HepG2 (cell line): ENCODE measurements around the gene GCG. TPM values are rescaled to one million over a fixed set of nuclear protein-coding genes. Genes with fewer than 3 reads are reported as not detected.

Experiments
- ATAC-seq: fragments of 200-7000 bp; cut with Tn5 transposase; 3 replicates; pipeline ENCODE4 v1.9.1; 2020; ENCODE audit warnings: mild to moderate bottlenecking, moderate library complexity
- BruUV-seq: library from RNA; stranded (reverse); fragments of 400-500 nt; replicated peaks from 2 replicates; lab custom pipeline; 2021; lab: Mats Ljungman, UMichigan
- CTCF ChIA-PET: fragments of 300-600 bp; formaldehyde crosslinking; extraction: SDS; loops from one replicate; lab custom pipeline; 2021; ENCODE audit warnings: low total read pairs, inconsistent platforms, low intra/inter-chr PET ratio; lab: Yijun Ruan, JAX
- POLR2A ChIA-PET: fragments of 350-600 bp; sonication (Branson Sonifier 250); formaldehyde crosslinking; loops from one replicate; lab custom pipeline; 2020; ENCODE audit warnings: antibody characterized with exemption, inconsistent platforms; lab: Yijun Ruan, JAX
- DNase-seq: peaks from one replicate; pipeline ENCODE4 v3.0.0-alpha.2; 2015; ENCODE audit warnings: low spot score
- FAIRE-seq: peaks from 3 replicates; lab custom pipeline; 2011; peaks lifted over from hg19 to GRCh38; lab: Jason Lieb, UNC
- H2AFZ ChIP-seq: one replicate; pipeline ENCODE4 v1.6.1; 2011; ENCODE audit warnings: low read length, inconsistent platforms
- H3K27ac ChIP-seq: fragments of 300-600 bp; 3 replicates; pipeline ENCODE4 v1.8.0; 2011; ENCODE audit warnings: mixed run types, mild to moderate bottlenecking, mixed read lengths, low read length, inconsistent platforms; ENCODE audit not compliant: insufficient read depth; ENCODE audit errors: extremely low read length
- H3K27me3 ChIP-seq, 2 experiments: fragments of 200-600 bp in 1 of 2; 2 replicates in 1 of 2; 3 replicates in 1 of 2; pipeline versions ENCODE4 v1.6.0 to v1.8.0; 2011; ENCODE audit warnings: low read length in 2 of 2, mild to moderate bottlenecking in 2 of 2, moderate library complexity in 2 of 2, inconsistent platforms in 1 of 2; ENCODE audit not compliant: insufficient read depth in 2 of 2, control insufficient read depth in 1 of 2
- H3K36me3 ChIP-seq, 2 experiments: fragments of 200-600 bp in 1 of 2; replicated peaks in 1 of 2; 2 replicates in 1 of 2; 3 replicates in 1 of 2; pipeline versions ENCODE4 v1.5.1 to v1.8.0; 2011; ENCODE audit warnings: low read length in 2 of 2, inconsistent platforms in 1 of 2; ENCODE audit not compliant: insufficient read depth in 2 of 2, control insufficient read depth in 1 of 2
- H3K4me1 ChIP-seq: 2 replicates; pipeline ENCODE4 v1.5.1; 2012; ENCODE audit warnings: low read length, inconsistent platforms; ENCODE audit not compliant: insufficient read depth
- H3K4me2 ChIP-seq: 2 replicates; pipeline ENCODE4 v1.6.0; 2011; ENCODE audit warnings: low read depth, low read length, inconsistent platforms
- H3K4me3 ChIP-seq, 3 experiments: fragments of 200-600 bp in 1 of 3; sonication (generic), shearing (Covaris generic) in 1 of 3; replicated peaks in 1 of 3; 2 replicates each; pipeline ENCODE4 v1.5.1; 2011 to 2016; ENCODE audit warnings: low read length in 3 of 3, inconsistent platforms in 2 of 3, low read depth in 2 of 3, mild to moderate bottlenecking in 2 of 3, control low read depth in 1 of 3, mixed read lengths in 1 of 3; ENCODE audit not compliant: insufficient read depth in 1 of 3
- H3K79me2 ChIP-seq: one replicate; pipeline ENCODE4 v1.6.1; 2011; ENCODE audit warnings: low read length, inconsistent platforms; ENCODE audit not compliant: insufficient read depth
- H3K9ac ChIP-seq: 2 replicates; pipeline ENCODE4 v1.6.0; 2011; ENCODE audit warnings: mild to moderate bottlenecking, low read depth, low read length, inconsistent platforms; ENCODE audit not compliant: insufficient read depth
- H3K9me3 ChIP-seq: 2 replicates; pipeline ENCODE4 v1.5.1; 2012; ENCODE audit warnings: mild to moderate bottlenecking, low read length
- H4K20me1 ChIP-seq: 2 replicates; pipeline ENCODE4 v1.6.0; 2011; ENCODE audit warnings: inconsistent platforms, mild to moderate bottlenecking, low read length, moderate library complexity; ENCODE audit not compliant: insufficient read depth
- CBFB ChIP-seq: sonication (generic); formaldehyde crosslinking; IDR thresholded peaks from 2 replicates; pipeline ENCODE4 v1.4.0; 2020; ENCODE audit warnings: missing genetic modification reagents
- ELK4 ChIP-seq: sonication (generic); formaldehyde crosslinking; IDR thresholded peaks from 2 replicates; pipeline ENCODE4 v1.9.0; 2021; ENCODE audit warnings: missing genetic modification reagents, borderline replicate concordance
- GPN1 ChIP-seq: sonication (generic); formaldehyde crosslinking; IDR thresholded peaks from 2 replicates; pipeline ENCODE4 v1.5.1; 2020; ENCODE audit warnings: missing genetic modification reagents, borderline replicate concordance
- KDM5B ChIP-seq: sonication (generic); formaldehyde crosslinking; IDR thresholded peaks from 2 replicates; pipeline ENCODE4 v1.4.0; 2020; ENCODE audit warnings: missing genetic modification reagents, mild to moderate bottlenecking, borderline replicate concordance
- MLXIP ChIP-seq: sonication (generic); formaldehyde crosslinking; IDR thresholded peaks from 2 replicates; pipeline ENCODE4 v1.9.0; 2021; ENCODE audit warnings: missing genetic modification reagents, borderline replicate concordance
- NCOA5 ChIP-seq: sonication (generic); formaldehyde crosslinking; IDR thresholded peaks from 2 replicates; pipeline ENCODE4 v1.4.0; 2020; ENCODE audit warnings: missing genetic modification reagents
- SAFB2 ChIP-seq: sonication (generic); formaldehyde crosslinking; IDR thresholded peaks from 2 replicates; pipeline ENCODE4 v1.5.1; 2020; ENCODE audit warnings: missing genetic modification reagents, low read depth, mild to moderate bottlenecking, borderline replicate concordance
- STAG1 ChIP-seq: sonication (generic); formaldehyde crosslinking; IDR thresholded peaks from 2 replicates; pipeline ENCODE4 v1.4.0; 2020; ENCODE audit warnings: missing genetic modification reagents
- ZNF260 ChIP-seq: sonication (generic); formaldehyde crosslinking; IDR thresholded peaks from 2 replicates; pipeline ENCODE4 v1.4.0; 2020; ENCODE audit warnings: missing genetic modification reagents, low read depth, mild to moderate bottlenecking, borderline replicate concordance
- ZNF580 ChIP-seq: IDR thresholded peaks from 2 replicates; pipeline ENCODE4 v1.6.1; 2016; ENCODE audit warnings: low read depth, borderline replicate concordance
- ZNF772 ChIP-seq: sonication (generic); formaldehyde crosslinking; IDR thresholded peaks from 2 replicates; pipeline ENCODE4 v1.5.0; 2020; ENCODE audit warnings: mild to moderate bottlenecking, missing genetic modification reagents
- ZNF790 ChIP-seq: sonication (generic); formaldehyde crosslinking; IDR thresholded peaks from 2 replicates; pipeline ENCODE4 v1.8.0; 2022; ENCODE audit warnings: missing genetic modification reagents, mild to moderate bottlenecking, borderline replicate concordance
- WGBS: methylation state at CpG from one replicate; pipeline ENCODE4 v1.1.6; 2017; ENCODE audit warnings: low lambda C conversion rate; 5-methylcytosine and 5-hydroxymethylcytosine counted together
- in situ Hi-C: cut with HindIII; loops from 2 replicates; pipeline ENCODE4 v1.10.0; 2017; ENCODE audit warnings: low pct_unique_long_range_greater_than_20kb; ENCODE audit not compliant: extremely low pct_ligation_motif_present
- intact Hi-C: fragments of 100-400 bp; cut with micrococcal nuclease; formaldehyde crosslinking; loops from one replicate; pipeline ENCODE4 v1.10.0; 2022; ENCODE audit not compliant: unreplicated experiment
- polyA plus RNA-seq, 8 experiments: library from polyadenylated mRNA; depleted of rRNA in 3 of 8; stranded (reverse) in 7 of 8; unstranded in 1 of 8; fragments of >200 nt; fragmentation: Illumina TruSeq in 4 of 8; extraction: Trizol in 4 of 8; gene quantifications; 2 replicates each; pipeline versions ENCODE4 v1.2.1 to v1.2.3, GENCODE V29; 2011 to 2016; ENCODE audit warnings: low read depth in 4 of 8, missing spikeins in 1 of 8, mixed read lengths in 1 of 8; ENCODE audit not compliant: insufficient read depth in 1 of 8
- total RNA-seq, 5 experiments: library from RNA; depleted of rRNA; stranded (reverse); fragments of >200 nt; fragmentation: Illumina TruSeq; extraction: Trizol; gene quantifications; 2 replicates each; pipeline ENCODE4 v1.2.3, GENCODE V29; 2016; ENCODE audit warnings: low read depth in 1 of 5
- TF ChIP-seq, protein P1 (sequence below): sonication (generic); formaldehyde crosslinking; IDR thresholded peaks from 2 replicates; pipeline ENCODE4 v1.5.0; 2020; ENCODE audit warnings: mild to moderate bottlenecking, missing genetic modification reagents, moderate library complexity

GCG gene
- total and polyA plus RNA-seq, 2 of the 13 experiments (the other 11 are each of a cell fraction or from before 2014, with no cell fraction given), result not detected

DNA sequence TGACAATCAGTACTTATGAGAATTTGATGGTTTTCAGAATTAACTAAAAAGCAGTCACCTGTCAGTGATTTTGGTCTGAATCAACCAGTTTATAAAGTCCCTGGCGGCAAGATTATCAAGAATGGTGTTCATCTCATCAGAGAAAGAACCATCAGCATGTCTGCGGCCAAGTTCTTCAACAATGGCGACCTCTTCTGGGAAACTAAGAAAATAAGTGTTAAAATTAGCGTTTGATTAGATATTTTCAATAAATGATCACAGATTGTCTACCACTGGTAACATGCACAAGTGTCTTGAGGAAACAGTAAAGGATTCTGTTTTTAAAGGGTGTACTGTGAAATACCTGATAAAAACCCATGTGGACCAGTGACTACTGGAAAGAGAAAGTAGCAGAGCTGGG lies 8.1 kb downstream of the GCG start:
- H3K9me3 ChIP-seq, result no peaks in the 10 kb centered on the region
- no peak overlapping the region for H3K27ac ChIP-seq
- no peak overlapping the region for H3K9ac ChIP-seq
- POLR2A ChIA-PET, result no interaction called here
- H3K4me1 ChIP-seq, result no peaks in the 10 kb centered on the region
- DNase-seq, result peak; percentile 9
- H3K36me3 ChIP-seq, result no peaks in the 10 kb centered on the region
- no peak overlapping the region for H2AFZ ChIP-seq
- BruUV-seq, result no TSS peak
- in situ Hi-C loops (no loop called here), intact Hi-C loops (loop anchor here (1.0 kb wide), 1 partner anchor 558 kb away; no protein-coding TSS in a partner anchor)
- no peaks in the 10 kb centered on the region for H3K79me2 ChIP-seq
- H3K4me2 ChIP-seq, result no peak overlapping the region
- peaks cover 0 to 14% of the 10 kb centered on the region in 2 experiments; a peak in 3 of 5 replicates for H3K27me3 ChIP-seq
- CTCF ChIA-PET, result interaction anchor here (1.2 kb wide), 1 partner anchor 155 kb away, joined by 3 read pairs; no protein-coding TSS in a partner anchor
- no peaks in the 10 kb centered on the region for H4K20me1 ChIP-seq
- ATAC-seq, result no peak
- H3K4me3 ChIP-seq, result no peak overlapping the region
- FAIRE-seq, result no peak
- 4% methylated on average over 4 of the region's 4 CpGs for WGBS
- TF ChIP-seq ZNF580 (CRISPR knock-in tag) (no peak), SAFB2 (CRISPR knock-in tag) (no peak), ELK4 (CRISPR knock-in tag) (no peak), ZNF772 (CRISPR knock-in tag) (no peak), KDM5B (CRISPR knock-in tag) (no peak), GPN1 (CRISPR knock-in tag) (no peak), NCOA5 (no peak), CBFB (CRISPR knock-in tag) (no peak), STAG1 (CRISPR knock-in tag) (peak; percentile 57), ZNF260 (CRISPR knock-in tag) (no peak), ZNF790 (CRISPR knock-in tag) (no peak), MLXIP (no peak)
- TF ChIP-seq, protein P1, sequence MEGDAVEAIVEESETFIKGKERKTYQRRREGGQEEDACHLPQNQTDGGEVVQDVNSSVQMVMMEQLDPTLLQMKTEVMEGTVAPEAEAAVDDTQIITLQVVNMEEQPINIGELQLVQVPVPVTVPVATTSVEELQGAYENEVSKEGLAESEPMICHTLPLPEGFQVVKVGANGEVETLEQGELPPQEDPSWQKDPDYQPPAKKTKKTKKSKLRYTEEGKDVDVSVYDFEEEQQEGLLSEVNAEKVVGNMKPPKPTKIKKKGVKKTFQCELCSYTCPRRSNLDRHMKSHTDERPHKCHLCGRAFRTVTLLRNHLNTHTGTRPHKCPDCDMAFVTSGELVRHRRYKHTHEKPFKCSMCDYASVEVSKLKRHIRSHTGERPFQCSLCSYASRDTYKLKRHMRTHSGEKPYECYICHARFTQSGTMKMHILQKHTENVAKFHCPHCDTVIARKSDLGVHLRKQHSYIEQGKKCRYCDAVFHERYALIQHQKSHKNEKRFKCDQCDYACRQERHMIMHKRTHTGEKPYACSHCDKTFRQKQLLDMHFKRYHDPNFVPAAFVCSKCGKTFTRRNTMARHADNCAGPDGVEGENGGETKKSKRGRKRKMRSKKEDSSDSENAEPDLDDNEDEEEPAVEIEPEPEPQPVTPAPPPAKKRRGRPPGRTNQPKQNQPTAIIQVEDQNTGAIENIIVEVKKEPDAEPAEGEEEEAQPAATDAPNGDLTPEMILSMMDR (CRISPR knock-in tag), result peak; percentile 43
